HepG2 (cell line): ENCODE data around the gene ANGPTL2. TPM values are rescaled to one million over a fixed set of nuclear protein-coding genes. Genes with fewer than 3 reads are reported as not detected.

Source experiments
- ATF1 ChIP-seq: IDR thresholded peaks from 2 replicates; pipeline ENCODE4 v1.6.1; 2016; ENCODE audit warnings: mild to moderate bottlenecking, control low read depth
- CENPBD1 ChIP-seq: sonication (generic); formaldehyde crosslinking; IDR thresholded peaks from 2 replicates; pipeline ENCODE4 v1.8.0; 2022; ENCODE audit warnings: missing genetic modification reagents, low read depth, mild to moderate bottlenecking, borderline replicate concordance
- ELF1 ChIP-seq: sonication (generic); formaldehyde crosslinking; IDR thresholded peaks from 2 replicates; pipeline ENCODE4 v1.4.0; 2020; ENCODE audit warnings: missing genetic modification reagents
- HBP1 ChIP-seq: IDR thresholded peaks from 2 replicates; pipeline ENCODE4 v1.6.1; 2016; ENCODE audit warnings: low read depth, control low read depth
- HNRNPH1 ChIP-seq: fragments of 200-400 bp; formaldehyde crosslinking; optimal IDR thresholded peaks from 2 replicates; pipeline ENCODE3; 2017; ENCODE audit warnings: mild to moderate bottlenecking, low read depth, low read length
- HOXA3 ChIP-seq: sonication (generic); formaldehyde crosslinking; IDR thresholded peaks from 2 replicates; pipeline ENCODE4 v1.5.0; 2020; ENCODE audit warnings: missing genetic modification reagents
- KDM2A ChIP-seq: sonication (generic); formaldehyde crosslinking; IDR thresholded peaks from 2 replicates; pipeline ENCODE4 v1.4.0; 2020; ENCODE audit warnings: low read depth, missing genetic modification reagents, borderline replicate concordance
- MEIS1 ChIP-seq: sonication (generic); formaldehyde crosslinking; IDR thresholded peaks from 2 replicates; pipeline ENCODE4 v1.9.0; 2021; ENCODE audit warnings: mild to moderate bottlenecking, missing genetic modification reagents, moderate library complexity, borderline replicate concordance
- PPARG ChIP-seq: conservative IDR thresholded peaks from 2 replicates; pipeline ENCODE4 v1.6.1; 2016; ENCODE audit warnings: missing biosample characterization, missing genetic modification reagents
- PTBP1 ChIP-seq: fragments of 200-400 bp; formaldehyde crosslinking; IDR thresholded peaks from 2 replicates; pipeline ENCODE4 v1.6.1; 2018; ENCODE audit warnings: low read length, low read depth; ENCODE audit not compliant: poor library complexity, severe bottlenecking
- TBL1XR1 ChIP-seq: fragments of 150-350 bp; IDR thresholded peaks from 2 replicates; pipeline ENCODE4 v1.6.1; 2014; ENCODE audit warnings: borderline replicate concordance, low read length; ENCODE audit not compliant: partially characterized antibody
- ZBTB39 ChIP-seq: sonication (generic); formaldehyde crosslinking; IDR thresholded peaks from 2 replicates; pipeline ENCODE4 v1.5.0; 2020; ENCODE audit warnings: missing genetic modification reagents
- ZFP90 ChIP-seq: sonication (generic); formaldehyde crosslinking; IDR thresholded peaks from 2 replicates; pipeline ENCODE4 v1.8.0; 2022; ENCODE audit warnings: missing genetic modification reagents, mild to moderate bottlenecking, inconsistent platforms, borderline replicate concordance
- ZNF121 ChIP-seq: sonication (generic); formaldehyde crosslinking; IDR thresholded peaks from 2 replicates; pipeline ENCODE4 v1.5.0; 2020; ENCODE audit warnings: mild to moderate bottlenecking, missing genetic modification reagents
- ZNF18 ChIP-seq: sonication (generic); formaldehyde crosslinking; IDR thresholded peaks from 2 replicates; pipeline ENCODE4 v1.8.0; 2022; ENCODE audit warnings: mild to moderate bottlenecking, missing genetic modification reagents; ENCODE audit not compliant: insufficient replicate concordance
- ZNF276 ChIP-seq: sonication (generic); formaldehyde crosslinking; IDR thresholded peaks from 2 replicates; pipeline ENCODE4 v1.4.0; 2020; ENCODE audit warnings: mild to moderate bottlenecking, low read depth, missing genetic modification reagents
- ZNF282 ChIP-seq: fragments of 450-650 bp; IDR thresholded peaks from 2 replicates; pipeline ENCODE4 v1.6.1; 2018; ENCODE audit not compliant: partially characterized antibody
- ZNF512 ChIP-seq: sonication (generic); formaldehyde crosslinking; IDR thresholded peaks from 2 replicates; pipeline ENCODE4 v1.4.0; 2020; ENCODE audit warnings: mild to moderate bottlenecking, missing genetic modification reagents
- ZNF580 ChIP-seq: IDR thresholded peaks from 2 replicates; pipeline ENCODE4 v1.6.1; 2016; ENCODE audit warnings: low read depth, borderline replicate concordance
- ZNF629 ChIP-seq: sonication (generic); formaldehyde crosslinking; conservative IDR thresholded peaks from 2 replicates; pipeline ENCODE4 v1.5.0; 2020; ENCODE audit warnings: missing genetic modification reagents
- polyA plus RNA-seq, 8 experiments: library from polyadenylated mRNA; depleted of rRNA in 3 of 8; stranded (reverse) in 7 of 8; unstranded in 1 of 8; fragments of >200 nt; fragmentation: Illumina TruSeq in 4 of 8; extraction: Trizol in 4 of 8; gene quantifications; 2 replicates each; pipeline versions ENCODE4 v1.2.1 to v1.2.3, GENCODE V29; 2011 to 2016; ENCODE audit warnings: low read depth in 4 of 8, missing spikeins in 1 of 8, mixed read lengths in 1 of 8; ENCODE audit not compliant: insufficient read depth in 1 of 8
- total RNA-seq, 5 experiments: library from RNA; depleted of rRNA; stranded (reverse); fragments of >200 nt; fragmentation: Illumina TruSeq; extraction: Trizol; gene quantifications; 2 replicates each; pipeline ENCODE4 v1.2.3, GENCODE V29; 2016; ENCODE audit warnings: low read depth in 1 of 5

Gene ANGPTL2
- total and polyA plus RNA-seq, 2 of the 13 experiments (the other 11 are each of a cell fraction or from before 2014, with no cell fraction given), result 0.91 to 21.0 TPM

GRCh38 chr9:127109212-127109711, 13.2 kb downstream of the ANGPTL2 start (continued):
- TF ChIP-seq ZNF282 (no peak), ZNF18 (CRISPR knock-in tag) (no peak), ZBTB39 (CRISPR knock-in tag) (no peak), PPARG (CRISPR knock-in tag) (peak; percentile 97), PTBP1 (no peak), TBL1XR1 (no peak), ZNF276 (CRISPR knock-in tag) (no peak; the same call in 1 of the 2 replicates), CENPBD1 (CRISPR knock-in tag) (no peak), ZNF121 (CRISPR knock-in tag) (no peak), MEIS1 (CRISPR knock-in tag) (no peak), ZNF629 (CRISPR knock-in tag) (no peak), HNRNPH1 (no peak), ZNF580 (CRISPR knock-in tag) (no peak), ELF1 (CRISPR knock-in tag) (no peak), ZFP90 (no peak), KDM2A (no peak), ATF1 (0 out of 2 replicates have a peak, but pooled peaks have one; percentile 22), HOXA3 (CRISPR knock-in tag) (peak; percentile 24; the same call in 1 of the 2 replicates), HBP1 (no peak), ZNF512 (no peak)
